ENCODE results near the gene ZBED1.

Gene ZBED1

DNA sequence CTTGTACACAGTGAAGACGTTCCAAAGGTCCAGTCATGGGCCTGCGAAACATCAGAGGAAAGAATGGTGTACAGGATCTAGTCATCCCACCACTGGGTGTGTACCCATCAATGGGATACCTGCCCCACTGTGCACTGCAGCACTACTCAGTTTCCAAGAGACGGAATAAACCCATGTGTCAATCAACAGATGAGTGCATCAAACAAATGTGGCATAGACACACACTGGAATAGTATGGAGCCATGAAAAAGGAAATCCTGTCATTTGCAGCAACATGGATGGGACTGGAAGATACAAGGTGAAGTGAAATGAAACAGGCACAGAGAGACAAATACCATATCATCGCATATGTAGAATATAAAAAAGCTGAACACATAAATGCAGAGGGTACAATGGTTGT lies 48.0 kb downstream of the ZBED1 start:
- DNase-seq (ENCODE audit: low read depth): no peak

DNA sequence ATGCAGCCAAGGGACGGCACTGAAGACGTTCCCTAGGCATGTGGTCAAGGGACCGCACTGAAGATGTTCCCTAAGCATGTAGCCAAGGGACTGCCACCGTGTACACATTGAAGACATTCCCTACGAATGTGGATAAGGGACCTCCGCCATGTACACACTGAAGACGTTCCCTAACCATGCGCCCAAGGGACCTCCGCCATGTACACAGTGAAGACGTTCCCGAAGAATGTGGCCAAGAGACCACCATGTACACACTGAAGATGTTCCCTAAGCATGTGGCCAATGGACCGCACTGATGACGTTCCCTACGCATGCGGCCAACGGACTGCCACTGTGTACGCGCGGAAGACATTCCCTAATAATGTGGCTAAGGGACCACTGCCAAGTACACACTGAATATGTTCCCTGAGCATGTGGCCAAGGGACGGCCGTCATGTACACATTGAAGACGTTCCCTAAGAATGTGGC lies 48.4 kb downstream of the ZBED1 start:
- DNase-seq (ENCODE audit: low read depth): no peak

DNA sequence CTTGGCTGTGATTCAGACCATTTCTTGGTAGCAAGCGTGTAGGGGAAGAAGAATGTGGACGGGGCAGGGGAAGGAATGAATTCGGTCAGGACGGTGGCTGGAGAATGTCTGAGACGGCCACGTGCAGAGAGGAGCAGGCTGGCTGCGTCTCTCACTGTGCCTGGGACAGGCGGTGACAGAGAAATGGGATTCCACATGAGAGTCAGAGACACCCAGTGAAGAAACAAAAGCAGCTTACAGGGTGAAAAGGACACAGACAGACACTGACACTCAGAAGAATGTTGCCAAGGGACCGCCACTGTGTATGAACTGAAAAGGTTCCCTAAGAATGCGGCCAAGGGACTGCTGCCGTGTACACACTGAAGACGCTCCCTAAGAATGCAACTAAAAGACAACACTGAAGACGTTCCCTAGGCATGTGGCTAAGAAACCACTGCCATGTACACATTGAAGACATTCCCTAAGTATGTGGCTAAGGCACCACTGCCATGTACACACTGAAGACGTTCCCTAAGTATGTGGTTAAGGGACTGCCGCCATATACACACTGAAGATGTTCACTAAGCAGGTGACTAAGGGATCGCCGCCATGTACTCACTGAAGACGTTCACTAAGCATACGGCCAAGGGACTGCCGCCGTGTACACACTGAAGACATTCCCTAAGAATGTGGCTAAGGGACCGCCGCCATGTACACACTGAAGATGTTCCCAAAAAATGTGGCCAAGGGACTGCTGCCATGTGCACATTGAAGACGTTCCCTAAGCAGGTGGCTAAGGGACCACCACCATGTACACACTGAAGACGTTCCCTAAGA lies 49.1 kb downstream of the ZBED1 start:
- no peak for DNase-seq (ENCODE audit: low read depth)

- DNase-seq (ENCODE audit: low read depth): no peak
Measured at GRCh38 chrX:2450681-2451080, 50.1 kb downstream of the ZBED1 start.

DNA sequence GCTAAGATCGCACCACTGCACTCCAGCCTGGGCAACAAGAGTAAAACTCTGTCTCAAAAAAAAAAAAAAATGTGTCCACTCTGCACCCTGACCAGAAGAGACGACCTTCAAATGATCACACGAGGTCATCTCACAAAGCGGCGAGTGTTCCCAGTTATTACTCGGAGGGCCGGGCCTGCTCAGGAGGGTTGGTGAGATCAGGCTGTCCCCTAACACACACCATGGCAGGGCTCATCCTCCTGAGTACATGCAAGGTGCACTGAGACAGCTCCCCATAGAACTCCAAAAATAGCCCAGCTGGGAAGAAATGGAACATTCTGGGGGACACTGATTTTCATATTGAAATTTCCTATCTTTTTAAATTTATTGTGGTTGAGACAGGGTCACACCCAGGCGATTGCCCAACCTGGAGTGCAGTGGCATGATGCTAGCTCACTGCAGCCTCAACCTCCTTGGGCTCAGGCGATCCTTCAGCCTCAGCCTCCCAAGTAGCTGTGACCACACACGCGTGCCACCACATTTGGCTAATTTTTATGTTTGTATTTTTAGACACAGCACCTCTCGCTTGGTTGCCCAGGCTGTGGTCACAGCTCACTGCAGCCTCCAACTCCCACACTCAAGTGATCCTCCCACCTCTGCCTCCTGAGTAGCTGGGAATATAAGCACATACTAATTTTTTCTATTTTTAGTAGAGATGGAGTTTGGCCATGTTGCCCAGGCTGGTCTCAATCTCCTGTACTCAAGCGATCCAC lies 51.5 kb downstream of the ZBED1 start:
- no peak for DNase-seq (ENCODE audit: low read depth)

DNA sequence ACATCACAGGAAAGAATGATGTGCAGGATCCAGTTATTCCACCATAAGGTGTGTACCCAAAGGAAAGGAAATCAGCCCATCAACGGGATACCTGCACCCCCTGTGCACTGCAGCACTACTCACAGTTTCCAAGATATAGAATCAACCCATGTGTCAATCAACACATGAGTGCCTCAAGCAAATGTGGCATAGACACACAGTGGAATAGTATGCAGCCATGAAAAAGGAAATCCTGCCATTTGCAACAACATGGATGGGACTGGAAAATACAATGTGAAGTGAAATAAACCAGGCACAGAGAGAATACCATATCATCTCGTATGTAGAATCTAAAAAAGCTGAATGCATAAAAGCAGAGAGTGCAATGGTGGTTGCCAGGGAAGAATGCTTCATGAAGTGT lies 53.3 kb downstream of the ZBED1 start:
- DNase-seq (ENCODE audit: low read depth): no peak

- no peak for DNase-seq (ENCODE audit: low read depth)
Measured at GRCh38 chrX:2446815-2447214, 54.0 kb downstream of the ZBED1 start.

DNA sequence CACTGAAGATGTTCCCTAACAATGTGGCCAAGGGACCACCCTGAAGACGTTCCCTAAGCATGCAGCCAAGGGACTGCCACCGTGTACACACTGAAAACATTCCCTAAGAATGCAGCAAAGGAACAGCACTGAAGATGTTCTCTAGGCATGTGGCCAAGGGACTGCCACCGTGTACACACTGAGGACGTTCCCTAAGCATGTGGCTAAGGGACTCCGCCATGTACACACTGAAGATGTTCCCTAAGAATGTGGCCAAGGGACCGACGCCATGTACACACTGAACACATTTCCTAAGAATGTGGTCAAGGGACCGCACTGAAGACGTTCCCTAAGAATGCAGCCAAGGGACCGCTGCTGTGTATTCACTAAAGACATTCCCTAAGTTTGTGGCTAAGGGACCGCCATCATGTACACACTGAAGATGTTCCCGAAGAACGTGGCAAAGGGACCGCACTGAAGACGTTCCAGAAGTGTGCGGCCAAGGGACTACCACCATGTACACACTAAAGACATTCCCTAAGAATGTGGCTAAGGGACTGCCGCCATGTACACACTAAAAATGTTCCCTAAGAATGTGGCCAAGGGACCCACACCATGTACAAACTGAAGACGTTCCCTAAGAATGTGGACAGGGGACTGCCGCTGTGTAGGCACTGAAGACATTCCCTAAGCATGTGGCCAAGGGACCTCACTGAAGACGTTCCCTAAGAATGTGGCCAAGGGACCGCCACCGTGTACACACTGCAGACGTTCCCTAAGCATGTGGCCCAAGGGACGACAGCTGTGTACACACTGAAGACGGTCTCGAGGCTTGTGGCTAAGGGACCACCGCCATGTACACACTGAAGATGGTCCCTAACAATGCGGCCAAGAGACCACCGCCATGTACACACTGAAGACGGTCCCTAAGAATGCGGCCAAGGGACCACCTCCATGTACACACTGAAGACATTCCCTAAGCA lies 54.8 kb downstream of the ZBED1 start:
- no peak for DNase-seq (ENCODE audit: low read depth)

GRCh38 chrX:2442694-2443093 lies 58.1 kb downstream of the ZBED1 start:
- no peak for DNase-seq (ENCODE audit: low read depth)

DNA sequence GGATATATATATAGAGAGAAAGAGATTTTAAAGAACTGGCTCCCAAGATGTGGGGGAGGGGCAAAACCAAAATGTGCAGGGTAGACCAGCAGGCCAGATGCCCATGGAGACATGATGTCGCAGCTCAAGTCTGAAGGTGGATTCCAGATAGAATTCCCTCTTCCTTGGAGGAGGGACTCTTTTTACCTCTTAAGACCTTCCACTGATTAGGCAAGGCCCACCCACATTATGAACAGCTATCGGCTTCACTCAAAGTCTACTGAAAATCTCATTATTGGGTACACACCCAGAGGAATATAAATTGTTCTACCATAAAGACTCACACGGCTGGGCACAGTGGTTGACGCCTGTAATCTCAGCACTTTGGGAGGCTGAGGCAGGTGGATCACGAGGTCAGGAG lies 59.3 kb downstream of the ZBED1 start:
- no peak for DNase-seq (ENCODE audit: low read depth)

DNA sequence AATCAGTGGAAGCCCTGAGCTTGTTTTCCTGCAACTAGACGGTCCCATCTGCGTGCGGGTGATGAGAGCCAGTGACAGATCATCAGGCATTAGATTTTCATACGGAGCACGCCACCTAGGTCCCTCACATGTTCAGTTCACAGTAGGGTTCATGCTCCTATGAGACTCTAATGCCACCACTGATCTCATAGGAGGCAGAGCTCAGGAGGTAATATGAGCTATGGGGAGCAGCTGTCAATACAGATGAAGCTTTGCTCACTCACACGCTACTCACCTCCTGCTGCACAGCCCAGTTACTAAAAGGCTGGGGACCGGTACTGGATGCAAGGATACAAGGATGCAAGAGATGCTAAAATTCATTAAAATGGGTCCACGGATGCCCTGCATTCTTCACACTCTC lies 61.2 kb downstream of the ZBED1 start:
- no peak for DNase-seq (ENCODE audit: low read depth)
